ENCODE results near the gene HAPLN2. TPM values are rescaled to one million over a fixed set of nuclear protein-coding genes. Genes with fewer than 3 reads are reported as not detected.
A peak's percentile ranks its signal among the peaks of the same experiment; 100 is the strongest.
"Not testable (repeated sequence)": the region's sequence is repeated elsewhere in the genome, so short reads cannot be mapped to it uniquely, and the experiment has no call there.

HAPLN2 gene
- total RNA-seq, 4 donors from 2014 or later: 0.55 to 1.9 TPM; not detected in 2

DNA sequence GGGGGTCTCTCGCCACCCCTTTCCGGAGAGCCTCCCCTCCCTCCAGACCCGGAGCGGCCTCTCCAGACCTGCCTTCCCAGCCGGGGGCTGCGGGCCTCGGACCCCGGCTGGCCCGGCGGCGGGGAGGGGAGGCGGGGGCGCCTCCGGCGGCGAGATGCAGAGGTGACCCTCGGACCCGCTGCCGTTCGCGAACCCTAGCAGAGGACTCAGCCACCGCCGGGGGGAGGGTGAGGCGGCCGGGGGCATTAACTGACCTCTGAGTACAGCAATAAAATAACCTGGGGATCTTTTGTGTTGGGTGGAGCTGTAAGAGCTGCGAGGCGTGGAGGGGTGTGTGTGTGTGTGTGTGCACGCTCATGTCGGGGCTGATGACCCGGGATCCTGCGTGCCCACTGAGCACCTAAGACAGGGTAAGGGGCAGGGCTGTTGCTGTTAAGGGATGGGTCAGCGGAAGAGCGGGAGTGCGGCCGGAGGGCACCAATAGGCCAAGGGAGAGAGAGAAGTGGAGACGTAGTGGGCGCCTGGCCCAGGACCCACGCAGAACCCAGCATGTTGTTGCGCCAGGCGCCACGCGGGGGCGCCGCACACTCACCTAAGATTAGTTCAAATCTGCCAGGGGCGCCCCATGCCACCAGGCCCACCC lies 6.3 kb downstream of the HAPLN2 start:
- 4% methylated on average over 44 of the region's 45 CpGs; no CpG with 5 or more reads in 1 of the 2 donors for WGBS, 2 donors (ENCODE audit: low coverage in 1 of 2)
- H3K27ac ChIP-seq: no peak overlapping the region

GRCh38 chr1:156626079-156626438 lies 6.8 kb downstream of the HAPLN2 start:
- Histone ChIP-seq H3K4me1 (peaks cover 16 to 25% (median 22%) of the 10 kb centered on the region in 4 donors), H3K27ac (no peak overlapping the region), H3K36me3 (no peaks in the 10 kb centered on the region), H3K27me3 (peaks cover 91% of the 10 kb centered on the region), H3K4me3 (no peak overlapping the region), H3K9me3 (no peaks in the 10 kb centered on the region)
- whole genome bisulfite sequencing, 2 donors (ENCODE audit: low coverage in 1 of 2): 37 to 47% methylated on average over 4 of the region's 4 CpGs
- no peak for DNase-seq
- TF ChIP-seq CTCF (IDR thresholded peaks at IDR 0.05) (peak in 1 of 5 experiments; percentile 12), POLR2A (IDR thresholded peaks at IDR 0.05) (no peak)
- intact Hi-C loops (cut with DNase I; ENCODE audit: low total_unique reads): no loop called here
- in situ Hi-C loops (cut with MboI; ENCODE audit: low pct_ligation_motif_present in 1 of 4, low pct_unique_long_range_greater_than_20kb in 1 of 4, low sequenced_read_pairs in 3 of 4): no loop called here

More for the DNA sequence above, 6.3 kb downstream of the HAPLN2 start:
- Histone ChIP-seq H3K9me3 (no peaks in the 10 kb centered on the region), H3K4me1 (peaks cover 16 to 25% (median 22%) of the 10 kb centered on the region in 4 donors), H3K36me3 (no peaks in the 10 kb centered on the region), H3K4me3 (peak overlapping the region in 2 of 4 donors; percentile 32 to 44), H3K27me3 (peaks cover 91% of the 10 kb centered on the region)
- DNase-seq: peak; percentile 61
- in situ Hi-C loops (cut with MboI; ENCODE audit: low pct_ligation_motif_present in 1 of 4, low pct_unique_long_range_greater_than_20kb in 1 of 4, low sequenced_read_pairs in 3 of 4) (no loop called here), intact Hi-C loops (cut with DNase I; ENCODE audit: low total_unique reads) (no loop called here)
- no peak for TF ChIP-seq EP300 (IDR thresholded peaks at IDR 0.05; ENCODE audit: low read depth)
- TF ChIP-seq POLR2AphosphoS5 (IDR thresholded peaks at IDR 0.05): no peak
- peak; percentile 74 to 84 (median 79) for TF ChIP-seq CTCF (IDR thresholded peaks at IDR 0.05)
- no peak for TF ChIP-seq POLR2A (IDR thresholded peaks at IDR 0.05)

DNA sequence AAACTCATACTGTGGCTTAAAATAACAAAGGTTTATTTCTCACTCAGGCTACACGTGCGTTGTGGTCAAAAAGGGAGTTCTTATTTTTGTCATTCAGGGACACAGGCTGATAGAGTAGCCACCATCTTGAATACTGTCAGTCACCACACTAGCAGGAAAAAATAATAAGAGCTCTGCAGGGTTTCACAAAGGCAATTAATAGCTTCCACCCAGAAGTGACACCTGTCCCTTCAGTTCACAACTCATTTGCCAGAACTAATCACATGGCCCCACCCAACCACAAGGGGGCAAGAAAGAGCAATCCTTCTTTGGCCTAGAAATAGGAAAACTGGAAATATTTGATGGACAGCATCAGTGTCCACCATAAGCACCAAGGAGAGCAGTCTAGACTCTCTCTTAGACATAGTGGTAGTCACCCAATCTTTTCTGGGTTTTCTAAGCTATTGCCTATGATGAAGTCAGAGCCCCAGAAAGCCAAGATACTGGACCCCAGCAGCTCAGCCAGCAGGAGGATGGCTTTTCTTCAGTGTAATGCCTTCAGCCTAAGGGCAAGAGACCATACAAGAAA lies 8.2 kb downstream of the HAPLN2 start:
- 51 to 60% methylated on average over 1 to 2 of the region's 2 CpGs for WGBS, 2 donors (ENCODE audit: low coverage in 1 of 2)
- Histone ChIP-seq H3K36me3 (no peaks in the 10 kb centered on the region), H3K27ac (no peak overlapping the region), H3K4me1 (peaks cover 16 to 25% (median 22%) of the 10 kb centered on the region in 4 donors), H3K4me3 (no peak overlapping the region), H3K9me3 (no peaks in the 10 kb centered on the region), H3K27me3 (peaks cover 93% of the 10 kb centered on the region)
- no peak for TF ChIP-seq POLR2AphosphoS5 (IDR thresholded peaks at IDR 0.05)
- no peak for TF ChIP-seq POLR2A (IDR thresholded peaks at IDR 0.05)
- TF ChIP-seq CTCF (IDR thresholded peaks at IDR 0.05): peak; percentile 54 to 64 (median 62)
- intact Hi-C loops (cut with DNase I; ENCODE audit: low total_unique reads) (no loop called here), in situ Hi-C loops (cut with MboI; ENCODE audit: low pct_ligation_motif_present in 1 of 4, low pct_unique_long_range_greater_than_20kb in 1 of 4, low sequenced_read_pairs in 3 of 4) (no loop called here)
- peak; percentile 36 for DNase-seq

GRCh38 chr1:156629823-156630449 lies 10.7 kb downstream of the HAPLN2 start:
- no peak for DNase-seq
- TF ChIP-seq EP300 (IDR thresholded peaks at IDR 0.05; ENCODE audit: low read depth) (no peak), CTCF (IDR thresholded peaks at IDR 0.05) (no peak), POLR2A (IDR thresholded peaks at IDR 0.05) (no peak), POLR2AphosphoS5 (IDR thresholded peaks at IDR 0.05) (no peak)
- Histone ChIP-seq H3K4me1 (peaks cover 8 to 12% (median 10%) of the 10 kb centered on the region in 4 donors), H3K4me3 (no peak overlapping the region), H3K27me3 (peaks cover 92% of the 10 kb centered on the region), H3K9me3 (no peaks in the 10 kb centered on the region), H3K27ac (no peak overlapping the region), H3K36me3 (no peaks in the 10 kb centered on the region)
- 52 to 58% methylated on average over 6 to 8 of the region's 8 CpGs for WGBS, 2 donors (ENCODE audit: low coverage in 1 of 2)
- in situ Hi-C loops (cut with MboI; ENCODE audit: low pct_ligation_motif_present in 1 of 4, low pct_unique_long_range_greater_than_20kb in 1 of 4, low sequenced_read_pairs in 3 of 4): no loop called here
- intact Hi-C loops (cut with DNase I; ENCODE audit: low total_unique reads): no loop called here

DNA sequence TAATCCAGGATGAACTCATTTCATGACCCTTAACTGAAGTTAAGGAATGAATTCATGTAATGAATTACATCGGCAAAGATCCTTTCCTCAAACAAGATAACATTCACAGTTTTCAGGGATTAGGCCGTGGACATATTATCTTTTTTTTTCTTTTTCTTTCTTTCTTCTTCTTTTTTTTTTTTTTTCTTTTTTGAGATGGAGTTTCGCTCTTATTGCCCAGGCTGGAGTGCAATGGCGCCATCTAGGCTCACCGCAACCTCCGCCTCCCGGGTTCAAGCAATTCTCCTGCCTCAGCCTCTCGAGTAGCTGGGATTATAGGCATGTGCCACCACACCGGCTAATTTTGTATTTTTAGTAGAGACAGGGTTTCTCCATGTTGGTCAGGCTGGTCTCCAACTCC lies 11.9 kb downstream of the HAPLN2 start:
- H3K36me3 ChIP-seq; H3K4me1 ChIP-seq; H3K27ac ChIP-seq; intact Hi-C loops (cut with DNase I; ENCODE audit: low total_unique reads); H3K9me3 ChIP-seq; DNase-seq; in situ Hi-C loops (cut with MboI; ENCODE audit: low pct_ligation_motif_present in 1 of 4, low pct_unique_long_range_greater_than_20kb in 1 of 4, low sequenced_read_pairs in 3 of 4); H3K4me3 ChIP-seq: not testable (repeated sequence)
- 60 to 61% methylated on average over 9 of the region's 9 CpGs for WGBS, 2 donors (ENCODE audit: low coverage in 1 of 2)
- peaks cover 91% of the 10 kb centered on the region for H3K27me3 ChIP-seq

All from transverse colon (tissue), 4 donors.